SU-DHL-6 (cell line): Measurements from ENCODE around the gene PINK1.

ENCODE experiments used
- EZH2phosphoT487 ChIP-seq: fragments of 200-600 bp; sonication (generic), shearing (Covaris generic); conservative IDR thresholded peaks from 2 replicates; pipeline ENCODE4 v1.6.1; 2018; ENCODE audit warnings: mild to moderate bottlenecking, antibody characterized with exemption, low read length, moderate library complexity, mixed read lengths
- TF ChIP-seq, protein P1 (sequence below): fragments of 200-600 bp; sonication (generic); IDR thresholded peaks from one replicate; pipeline ENCODE4 v1.5.1; 2017; ENCODE audit warnings: antibody characterized with exemption, mild to moderate bottlenecking, low read length, moderate library complexity; ENCODE audit not compliant: insufficient read depth, poor library complexity, severe bottlenecking

- TF ChIP-seq, protein P1, sequence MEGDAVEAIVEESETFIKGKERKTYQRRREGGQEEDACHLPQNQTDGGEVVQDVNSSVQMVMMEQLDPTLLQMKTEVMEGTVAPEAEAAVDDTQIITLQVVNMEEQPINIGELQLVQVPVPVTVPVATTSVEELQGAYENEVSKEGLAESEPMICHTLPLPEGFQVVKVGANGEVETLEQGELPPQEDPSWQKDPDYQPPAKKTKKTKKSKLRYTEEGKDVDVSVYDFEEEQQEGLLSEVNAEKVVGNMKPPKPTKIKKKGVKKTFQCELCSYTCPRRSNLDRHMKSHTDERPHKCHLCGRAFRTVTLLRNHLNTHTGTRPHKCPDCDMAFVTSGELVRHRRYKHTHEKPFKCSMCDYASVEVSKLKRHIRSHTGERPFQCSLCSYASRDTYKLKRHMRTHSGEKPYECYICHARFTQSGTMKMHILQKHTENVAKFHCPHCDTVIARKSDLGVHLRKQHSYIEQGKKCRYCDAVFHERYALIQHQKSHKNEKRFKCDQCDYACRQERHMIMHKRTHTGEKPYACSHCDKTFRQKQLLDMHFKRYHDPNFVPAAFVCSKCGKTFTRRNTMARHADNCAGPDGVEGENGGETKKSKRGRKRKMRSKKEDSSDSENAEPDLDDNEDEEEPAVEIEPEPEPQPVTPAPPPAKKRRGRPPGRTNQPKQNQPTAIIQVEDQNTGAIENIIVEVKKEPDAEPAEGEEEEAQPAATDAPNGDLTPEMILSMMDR = no peak
- TF ChIP-seq EZH2phosphoT487 = no peak
Measured at GRCh38 chr1:20594746-20595145, 38.5 kb upstream of the PINK1 start.
